ENCODE measurements around the gene SH3PXD2B.

The SH3PXD2B gene

DNA sequence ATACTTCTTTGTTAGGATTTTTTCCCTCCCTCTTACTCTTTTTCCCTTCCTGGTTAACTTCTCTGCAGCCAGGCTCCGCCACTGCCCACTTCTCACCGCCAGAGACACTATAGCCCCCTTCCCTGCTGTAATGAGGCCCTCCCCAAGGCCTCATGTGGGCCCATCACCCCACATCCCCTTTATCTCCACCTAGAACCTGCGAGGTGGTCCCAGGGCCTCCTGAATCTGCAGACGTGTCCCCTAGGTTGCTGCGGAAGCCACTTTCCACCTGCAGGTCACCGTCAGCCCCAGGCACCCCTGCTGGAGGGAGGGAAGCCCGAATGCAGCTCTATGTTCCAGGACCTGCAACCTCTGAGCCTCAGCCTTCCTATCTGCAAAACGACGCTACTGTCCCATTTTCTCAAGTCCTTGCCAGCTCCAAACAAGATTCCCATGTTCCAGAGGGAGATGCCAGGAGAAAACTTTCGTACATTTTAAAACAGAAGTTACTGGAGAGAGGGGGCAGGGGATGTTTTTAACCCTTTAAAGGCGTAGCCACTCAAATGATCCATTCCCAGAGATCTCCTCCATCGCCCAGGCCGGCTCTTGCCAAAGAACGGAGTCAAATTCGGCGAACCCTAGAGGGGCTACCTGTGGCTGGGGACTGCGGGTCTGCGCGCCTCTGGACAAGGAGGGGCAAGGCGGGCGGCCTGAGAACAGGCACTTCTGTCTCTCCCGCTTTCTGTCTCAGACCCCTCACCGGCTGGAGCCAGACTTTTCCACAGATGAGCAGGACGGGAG is 929 bp downstream of the SH3PXD2B start:
- DNase-seq (ENCODE audit: low spot score), result peak; percentile 56

DNA sequence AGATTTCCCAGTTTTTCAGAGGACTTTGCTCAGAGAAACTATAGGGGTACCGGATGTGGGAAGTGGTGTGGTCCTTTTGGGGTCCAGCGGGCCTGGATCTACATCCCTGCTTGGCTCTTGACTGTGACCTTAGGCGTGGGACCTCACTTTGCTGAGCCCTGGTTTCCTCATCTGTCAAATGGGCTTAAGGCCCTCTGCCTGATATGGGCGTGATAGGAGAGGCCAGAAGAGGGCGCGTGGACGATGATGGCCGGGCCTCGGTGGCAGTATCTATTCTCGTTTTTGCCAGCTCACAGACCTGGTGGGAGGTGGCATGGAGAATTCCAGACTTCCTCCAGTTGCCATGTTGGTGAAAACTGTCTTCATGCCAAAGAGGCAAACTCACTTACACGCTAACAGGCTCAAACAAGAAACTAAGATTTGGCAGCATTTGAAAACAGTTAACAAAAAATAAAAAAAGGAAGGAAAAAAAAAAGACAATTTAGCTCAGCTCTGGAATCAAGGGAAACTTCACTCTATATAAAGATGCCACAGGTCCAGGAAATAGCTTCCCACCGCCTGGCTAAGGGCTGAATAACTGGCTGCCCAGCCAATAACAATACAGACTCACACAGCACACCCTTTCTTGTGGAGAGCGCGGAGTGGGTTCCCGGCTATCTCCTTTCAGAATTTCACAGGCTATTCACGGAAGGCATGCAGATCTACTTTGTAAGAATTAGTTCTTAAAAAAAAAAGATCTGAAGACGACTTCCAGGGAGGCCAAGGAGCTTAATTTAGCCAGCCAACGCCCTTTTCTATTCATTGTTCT is 1.7 kb downstream of the SH3PXD2B start:
- DNase-seq (ENCODE audit: low spot score), result peak; percentile 66

DNA sequence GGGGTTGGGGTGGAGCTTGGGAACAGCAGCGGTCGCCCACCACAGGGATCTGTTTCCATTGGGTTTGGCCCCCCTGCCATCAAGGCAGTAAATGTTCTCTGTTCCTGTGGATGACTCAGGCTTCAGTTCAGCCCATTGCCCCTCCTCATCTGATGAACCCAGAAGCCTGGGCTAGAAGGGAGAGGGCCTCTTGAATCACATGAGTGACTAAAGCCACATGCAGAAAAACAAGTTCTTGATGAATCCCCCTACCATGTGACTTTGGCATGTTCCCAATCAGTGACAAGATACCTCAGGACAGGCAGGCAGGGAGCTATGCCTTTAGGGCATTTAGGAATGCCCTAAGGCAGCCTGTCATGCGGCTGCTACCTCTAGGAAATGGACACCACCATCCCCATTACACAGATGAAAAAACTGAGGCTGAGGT is 2.5 kb downstream of the SH3PXD2B start:
- peak; percentile 27 for DNase-seq (ENCODE audit: low spot score)

DNA sequence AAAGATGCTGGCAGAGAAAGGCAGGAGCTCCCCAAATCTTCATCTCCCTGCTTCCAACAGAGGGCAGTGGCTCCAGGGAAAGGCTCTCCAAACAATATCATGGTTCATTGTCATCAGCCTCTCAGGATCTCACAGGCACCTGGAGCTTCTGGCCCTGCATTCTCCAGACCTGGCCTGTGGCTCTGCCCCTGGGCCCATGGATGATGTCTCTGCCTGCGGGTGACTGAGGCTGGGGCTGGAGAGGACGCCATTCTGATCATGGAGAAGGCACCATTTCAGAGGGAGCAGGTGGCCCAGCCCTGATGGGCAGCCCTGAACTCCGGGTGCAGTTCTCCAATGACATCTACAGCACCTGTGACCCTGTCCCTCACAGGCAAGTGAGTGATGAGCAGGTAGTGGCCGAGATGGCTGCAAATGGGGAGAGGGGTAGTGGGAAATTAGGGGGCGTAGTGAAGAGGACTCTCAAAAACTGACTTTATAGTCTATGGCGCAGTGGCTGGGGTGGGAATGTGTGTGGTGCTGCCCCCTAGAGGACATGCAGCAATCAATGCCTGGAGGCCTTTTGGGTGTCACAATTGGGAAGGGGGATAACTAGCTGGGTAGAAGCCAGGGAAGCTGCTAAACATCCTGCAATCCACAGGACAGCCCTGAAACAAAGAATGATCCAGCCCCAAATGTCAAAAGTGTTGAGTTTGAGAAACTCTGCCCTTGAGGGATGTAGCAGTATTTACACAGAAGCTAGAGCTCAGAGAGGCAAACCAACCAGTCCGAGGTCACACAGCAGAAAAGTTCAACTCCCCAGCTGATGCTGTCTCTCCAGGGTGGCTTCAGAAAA is 3.2 kb downstream of the SH3PXD2B start:
- peak; percentile 65 for DNase-seq (ENCODE audit: low spot score)

DNA sequence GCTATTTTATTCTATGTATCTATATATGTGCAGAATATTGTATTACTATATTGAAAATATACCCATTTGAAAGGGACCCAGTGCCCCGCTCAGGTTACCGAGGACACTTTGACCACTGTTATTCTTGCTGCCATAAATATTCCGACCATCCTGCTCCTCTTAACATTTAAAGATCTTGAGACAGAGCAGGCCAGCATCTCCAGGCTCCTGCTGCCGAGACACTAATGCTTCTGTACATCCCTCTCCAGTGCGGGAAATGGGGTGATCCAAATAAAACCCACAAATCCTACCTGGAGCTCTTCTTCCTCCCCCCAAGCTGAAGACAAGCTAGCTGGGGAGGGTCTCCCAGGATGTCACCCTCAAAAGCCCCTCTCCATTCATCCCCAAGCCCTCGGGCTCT is 3.9 kb downstream of the SH3PXD2B start:
- DNase-seq (ENCODE audit: low spot score), result no peak

DNA sequence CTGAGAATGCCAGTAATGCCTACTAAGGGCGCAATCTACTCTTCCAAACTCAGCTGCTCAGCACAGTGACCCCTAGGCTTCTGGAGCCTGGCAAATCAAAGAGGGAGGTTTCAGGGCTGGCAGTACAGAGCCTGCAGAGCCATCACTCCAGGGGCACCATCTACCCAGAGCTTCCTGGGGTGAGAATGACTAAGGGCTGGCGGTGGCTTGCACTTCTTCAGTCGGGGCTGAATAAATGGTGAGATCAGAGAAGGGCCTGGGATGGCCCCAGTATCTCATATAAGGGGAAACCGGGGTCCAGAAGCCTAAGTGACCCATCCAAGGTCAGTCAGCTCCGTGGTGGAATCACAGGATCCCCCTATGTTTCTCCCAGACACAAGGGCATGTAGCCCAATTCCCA is 5.3 kb downstream of the SH3PXD2B start:
- no peak for DNase-seq (ENCODE audit: low spot score)

DNA sequence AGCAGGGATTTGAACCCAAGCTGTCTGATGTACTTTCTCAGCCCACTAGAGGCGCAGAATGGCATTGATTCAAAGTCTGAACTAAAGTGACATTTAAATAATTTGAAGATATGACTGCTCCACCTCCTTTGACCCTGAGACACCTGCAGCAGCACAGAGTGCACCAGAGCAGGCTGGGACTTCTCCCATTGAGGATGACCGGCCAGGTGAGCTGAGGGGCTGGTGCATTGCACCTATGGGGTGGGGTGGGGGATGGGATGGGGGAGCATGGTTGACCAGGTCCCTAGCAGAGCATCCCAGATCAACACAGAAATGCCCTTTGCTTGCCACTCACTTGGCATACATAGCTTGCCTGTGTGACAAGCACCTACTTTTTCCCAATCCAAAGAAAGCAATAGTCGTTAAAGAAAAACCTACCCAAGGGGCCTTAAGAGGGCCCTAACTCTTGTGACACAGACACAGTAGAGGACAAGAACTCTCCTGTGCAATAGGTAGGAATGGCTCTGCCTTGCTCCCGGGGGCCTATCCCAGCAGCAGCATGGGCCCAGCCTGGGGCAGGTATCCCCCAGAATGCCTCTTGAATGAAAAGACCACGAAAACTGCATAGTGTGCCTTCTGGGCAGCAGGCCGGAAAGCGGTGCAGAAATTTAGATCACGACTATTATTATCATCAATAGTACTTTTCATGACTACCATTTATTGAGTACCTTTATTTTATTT is 6.5 kb downstream of the SH3PXD2B start:
- DNase-seq (ENCODE audit: low spot score), result no peak

DNA sequence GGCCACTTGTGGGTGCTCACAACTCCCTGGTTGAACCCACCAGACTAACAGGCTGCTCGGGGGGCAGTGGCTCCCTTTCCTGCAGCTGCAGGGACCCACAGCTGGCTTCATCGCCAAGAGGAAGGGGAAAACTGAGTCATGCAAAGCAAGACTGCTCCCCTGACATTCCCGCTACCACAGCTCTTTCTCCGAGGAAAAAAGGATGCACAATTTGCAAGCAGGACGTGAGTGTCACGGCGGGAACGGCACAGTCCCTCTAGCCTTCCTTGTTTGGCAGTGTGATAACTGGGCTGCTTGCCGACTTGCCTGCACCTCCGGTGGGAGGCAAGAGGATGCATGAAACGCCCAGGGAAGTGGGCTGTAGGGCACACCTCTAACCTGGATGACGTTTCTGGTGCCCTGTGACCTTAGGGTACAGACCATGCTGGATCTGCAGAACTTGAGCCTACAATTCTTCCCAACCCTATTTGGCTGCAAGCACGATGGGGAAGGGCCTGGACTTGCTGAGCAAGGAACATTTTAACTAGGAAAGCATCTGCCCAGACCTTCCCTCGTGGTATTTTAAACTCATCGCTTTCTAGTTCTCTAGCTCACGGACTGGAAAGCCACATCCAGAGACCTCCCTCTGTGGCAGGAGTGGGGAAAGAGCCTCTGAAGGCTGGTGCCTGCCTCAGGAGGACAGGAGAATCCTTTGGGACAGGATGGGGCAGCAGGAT is 7.8 kb downstream of the SH3PXD2B start:
- no peak for DNase-seq (ENCODE audit: low spot score)

DNA sequence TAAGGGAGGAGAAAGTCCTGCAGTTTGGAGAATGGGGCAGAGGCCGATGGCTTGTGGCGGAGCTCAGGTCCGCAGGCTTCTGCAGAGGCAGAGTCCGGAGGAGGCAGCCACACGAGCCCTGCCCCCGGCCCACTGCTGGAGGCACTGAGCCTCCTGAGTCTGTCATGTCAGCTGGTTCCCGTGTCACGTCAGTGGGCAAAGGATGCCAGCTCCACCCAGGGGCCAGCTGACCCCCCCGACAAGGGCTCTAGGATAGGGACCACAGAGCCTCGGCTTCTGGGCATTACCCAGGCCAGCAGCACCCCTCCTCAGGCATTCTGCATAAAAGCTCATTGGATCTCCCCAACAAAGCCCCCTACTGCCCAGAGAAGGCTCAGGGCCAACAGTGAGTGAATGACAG is 8.5 kb downstream of the SH3PXD2B start:
- DNase-seq (ENCODE audit: low spot score), result peak; percentile 43

DNA sequence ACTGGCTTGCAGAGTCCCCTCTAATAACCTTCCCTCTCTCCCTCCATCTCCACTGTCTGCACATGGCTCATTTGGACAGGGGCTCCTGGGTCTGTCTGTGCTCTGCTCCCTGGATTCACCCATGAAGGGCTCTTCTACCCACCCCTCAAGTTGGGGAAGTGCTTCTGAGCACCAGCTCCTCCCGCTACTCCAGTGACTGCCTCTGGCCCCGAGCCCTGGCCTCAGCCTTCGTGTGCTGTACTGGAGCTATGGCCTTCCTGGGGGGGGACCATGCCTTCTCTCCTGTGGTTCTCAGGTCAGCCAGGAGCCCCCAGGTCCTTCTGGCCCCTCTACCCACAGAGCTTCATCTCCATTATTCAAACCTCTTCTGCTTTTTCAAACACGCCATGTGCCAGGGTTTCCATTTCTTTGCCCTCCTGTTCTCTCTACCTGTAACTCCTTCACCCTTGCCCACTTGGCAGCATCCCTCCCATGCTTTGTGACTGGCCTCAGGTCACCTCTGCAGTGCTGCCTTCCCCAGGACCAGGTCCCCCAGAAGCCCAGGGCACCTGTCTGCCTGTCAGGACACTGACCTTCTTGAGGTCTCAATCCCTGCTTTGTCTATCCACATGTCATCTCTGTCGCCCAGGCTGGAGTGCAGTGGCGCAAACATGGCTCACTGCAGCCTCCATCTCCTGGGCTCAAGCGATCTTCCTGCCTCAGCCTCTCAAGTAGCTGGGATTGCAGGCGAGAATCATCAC is 9.5 kb downstream of the SH3PXD2B start:
- no peak for DNase-seq (ENCODE audit: low spot score)

DNA sequence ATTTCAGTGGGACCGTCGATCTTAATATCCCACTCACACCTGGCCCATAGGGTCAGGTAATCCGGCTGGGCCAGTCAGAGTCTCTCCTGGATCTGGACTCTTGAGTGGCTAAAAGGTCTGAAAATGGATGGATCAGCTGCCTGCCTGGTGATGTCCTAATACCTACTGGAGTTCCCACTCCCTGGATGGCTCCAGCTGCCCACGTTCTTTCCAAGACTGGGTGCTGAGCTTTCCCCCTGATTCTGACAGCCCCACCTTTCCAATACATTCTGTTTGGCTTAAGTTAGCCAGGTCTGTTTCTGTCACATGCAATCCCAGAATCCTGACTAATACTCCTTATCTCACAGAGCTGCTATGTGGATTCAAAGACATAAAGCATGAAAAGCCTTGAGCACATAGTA is 10.2 kb downstream of the SH3PXD2B start:
- DNase-seq (ENCODE audit: low spot score), result no peak

DNA sequence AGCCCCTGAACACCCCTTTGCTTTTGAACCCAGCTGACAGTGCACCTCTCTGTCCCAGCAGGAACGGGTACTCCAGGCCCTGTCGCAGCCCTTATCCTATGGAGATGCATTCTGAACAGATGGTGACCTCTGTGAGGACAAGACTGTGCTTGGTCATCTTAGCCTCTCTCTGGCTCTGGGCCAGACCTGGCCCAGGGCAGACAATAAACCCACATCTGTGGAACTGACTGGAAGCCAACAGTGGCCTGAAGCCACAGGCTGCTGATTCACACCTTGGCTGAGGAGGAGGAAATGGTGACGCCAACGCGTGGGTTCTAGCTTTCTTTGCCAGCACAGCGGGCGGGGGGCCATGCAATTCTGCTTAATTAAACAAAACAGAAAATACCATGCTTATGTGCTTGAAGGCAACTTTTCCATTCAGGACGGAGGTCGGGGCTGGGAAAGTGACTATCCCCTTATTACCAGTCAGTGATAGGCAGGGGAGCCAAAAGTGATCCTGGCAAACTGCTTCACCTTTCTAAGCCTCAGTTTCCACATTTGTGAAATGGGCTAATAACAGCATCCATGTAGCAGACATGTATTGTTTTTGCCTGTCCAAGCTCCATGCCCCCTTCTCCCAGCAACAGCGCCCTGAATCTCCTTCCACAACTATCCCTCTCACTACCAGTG is 10.8 kb downstream of the SH3PXD2B start:
- DNase-seq (ENCODE audit: low spot score), result peak; percentile 74

DNA sequence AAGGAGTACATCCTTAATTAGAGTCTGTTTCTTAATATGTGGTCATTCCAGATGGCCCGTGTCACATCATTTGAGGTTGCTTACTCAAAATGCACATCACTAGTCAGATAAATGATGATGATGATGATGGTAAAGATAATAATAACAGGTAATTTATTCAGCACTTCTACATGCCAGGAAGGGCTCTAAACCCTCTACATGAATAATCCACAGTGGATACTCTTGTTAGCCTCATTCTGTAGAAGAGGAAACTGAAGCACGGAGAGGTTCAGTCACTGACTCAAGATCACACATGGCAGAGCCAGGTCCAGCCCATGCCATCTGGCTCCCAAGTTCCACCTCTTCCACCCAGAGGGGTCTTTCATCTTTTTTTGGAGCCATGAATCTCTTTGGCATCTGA is 11.7 kb downstream of the SH3PXD2B start:
- no peak for DNase-seq (ENCODE audit: low spot score)

DNA sequence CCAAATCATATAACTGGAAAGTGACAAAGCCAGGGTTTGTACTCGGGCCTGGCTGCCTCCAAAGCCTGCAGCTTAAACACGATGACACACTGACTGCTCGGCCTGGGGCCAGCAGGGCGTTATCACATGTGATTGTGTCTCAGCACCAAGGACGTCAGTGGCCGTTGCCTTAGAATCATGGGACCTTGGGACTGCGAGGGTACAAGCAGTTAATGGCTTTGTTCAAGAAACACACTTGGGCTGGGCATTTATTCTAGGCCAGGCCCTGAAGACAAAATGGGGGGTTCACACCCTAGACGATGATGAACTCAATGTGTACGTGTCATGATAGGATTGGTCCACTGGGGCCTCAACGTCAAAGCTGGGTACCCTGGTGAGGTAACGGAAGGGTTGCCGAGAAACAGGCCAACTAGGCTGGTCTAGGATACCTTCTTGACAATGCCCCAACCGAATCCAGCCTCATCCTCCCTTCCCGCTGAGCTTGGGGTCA is 13.0 kb downstream of the SH3PXD2B start:
- peak; percentile 50 for DNase-seq (ENCODE audit: low spot score)

DNA sequence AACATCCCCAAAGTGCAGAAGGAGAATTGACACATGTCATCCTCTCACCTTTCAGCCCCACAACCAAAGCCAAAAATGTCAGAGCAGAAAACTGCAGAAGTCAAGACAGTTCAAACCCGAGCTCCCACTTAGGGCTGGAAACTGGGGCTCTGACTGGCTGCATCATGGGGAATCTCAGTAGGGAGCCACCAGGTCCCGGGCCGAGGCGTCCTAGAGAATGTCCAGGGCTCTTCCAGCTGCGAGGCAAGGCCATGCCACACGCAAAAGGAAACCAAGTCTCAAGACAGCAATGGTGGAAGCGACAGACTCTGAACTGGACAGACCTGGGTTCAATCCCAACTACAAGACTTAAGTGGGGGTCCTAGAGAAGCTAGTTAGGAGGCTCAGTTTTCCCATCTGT is 13.8 kb downstream of the SH3PXD2B start:
- DNase-seq (ENCODE audit: low spot score), result no peak

DNA sequence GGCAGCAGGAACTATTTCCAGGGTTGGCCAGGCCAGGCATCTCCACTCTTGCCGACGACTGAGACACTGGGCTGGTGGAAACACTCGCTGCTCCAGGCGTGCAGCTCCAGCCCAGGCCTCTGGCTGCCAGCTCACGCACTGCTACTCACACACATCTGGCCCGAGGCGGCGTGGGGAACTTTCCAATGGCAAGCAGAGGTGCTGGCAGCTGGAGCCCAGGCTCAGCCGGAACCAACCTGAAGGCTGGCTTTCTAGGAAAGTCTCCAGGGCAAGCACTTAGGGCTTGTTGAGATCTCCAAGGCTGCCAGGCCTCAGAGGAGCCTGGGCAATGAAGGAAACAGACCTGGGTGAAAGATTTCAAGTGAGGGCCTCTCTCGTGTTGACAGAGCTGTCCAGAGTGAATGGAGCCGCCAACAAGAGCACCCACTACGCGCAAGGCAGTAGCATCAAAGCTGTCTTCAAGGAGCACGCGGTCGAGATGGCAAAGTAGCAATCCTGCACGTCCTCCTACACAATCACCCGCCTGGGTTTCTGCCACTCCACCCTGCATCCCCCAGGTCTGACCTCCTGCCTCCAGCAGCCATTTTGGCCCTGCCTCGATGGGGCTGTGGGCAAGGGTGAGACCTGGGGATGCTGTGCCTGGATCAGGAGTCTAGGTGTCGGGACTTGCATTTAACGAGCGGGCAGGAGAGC is 14.4 kb downstream of the SH3PXD2B start:
- peak; percentile 45 for DNase-seq (ENCODE audit: low spot score)

DNA sequence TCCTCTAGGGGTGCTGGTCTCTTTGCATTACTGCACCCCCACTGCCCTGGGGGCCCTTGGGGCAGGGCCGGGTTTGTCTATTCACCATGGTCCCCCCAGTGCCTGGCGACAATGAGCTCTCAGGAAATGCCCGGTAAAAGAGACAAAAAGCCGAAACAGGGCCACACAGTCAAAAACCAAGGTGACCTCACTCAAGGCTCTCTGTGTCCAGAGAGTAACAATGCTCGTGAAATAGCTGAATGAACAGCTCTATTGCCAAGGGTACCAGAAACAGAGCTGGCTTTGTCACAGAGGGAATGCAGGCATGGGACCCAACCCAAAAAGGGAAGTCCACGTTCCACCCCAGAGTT is 16.0 kb downstream of the SH3PXD2B start:
- DNase-seq (ENCODE audit: low spot score), result peak; percentile 76

DNA sequence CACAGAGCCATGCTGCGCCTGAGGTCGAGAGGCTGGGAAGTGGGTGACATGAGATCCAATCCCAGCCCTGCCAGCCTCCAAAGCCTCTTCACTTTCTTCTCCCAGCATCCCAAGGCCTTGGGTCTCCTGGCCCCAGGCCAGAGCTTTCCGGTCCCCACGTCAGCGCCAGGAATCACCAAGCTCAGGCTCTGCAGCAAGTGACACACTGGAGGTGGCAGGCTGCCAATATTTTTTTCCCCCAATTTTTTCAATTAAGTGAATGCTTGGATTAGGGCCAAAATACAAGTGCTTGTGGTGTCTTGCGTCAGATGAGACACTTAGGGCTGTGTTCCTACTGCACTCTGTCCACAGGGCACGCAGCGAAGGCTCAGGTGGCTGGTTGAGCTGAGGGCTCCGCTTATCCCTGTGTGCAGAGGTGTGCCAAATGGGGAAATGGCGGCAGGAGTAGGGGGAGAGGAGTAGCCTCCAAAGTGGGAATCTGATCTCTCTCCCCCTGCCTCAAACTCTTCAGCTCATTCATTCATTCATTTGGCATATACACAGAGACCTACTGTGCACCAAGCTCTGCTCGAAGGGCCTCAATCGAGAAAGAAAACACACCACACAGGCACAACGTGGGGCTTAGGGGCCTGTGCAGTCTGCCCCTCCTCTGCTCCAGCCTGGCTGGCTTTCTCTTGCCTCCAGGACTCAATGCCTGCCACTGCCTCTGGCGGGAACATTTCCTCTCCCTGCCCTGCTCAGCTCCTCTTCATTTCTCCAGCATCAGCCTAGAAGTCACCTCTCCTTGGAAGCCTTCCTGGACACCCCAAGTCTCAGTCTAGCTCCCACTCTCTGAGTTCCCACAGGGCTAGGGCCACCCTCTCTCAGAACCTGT is 16.6 kb downstream of the SH3PXD2B start:
- peak; percentile 53 for DNase-seq (ENCODE audit: low spot score)
